HTERT RPE-1 (cell line): ENCODE measurements around the gene KIAA1328.

Source experiments
- in situ Hi-C: fragments of 300-500 bp; cut with MboI; formaldehyde crosslinking; loops from 4 replicates; pipeline ENCODE4 v1.14.3; 2020; ENCODE audit warnings: low sequenced_read_pairs

Gene KIAA1328

DNA sequence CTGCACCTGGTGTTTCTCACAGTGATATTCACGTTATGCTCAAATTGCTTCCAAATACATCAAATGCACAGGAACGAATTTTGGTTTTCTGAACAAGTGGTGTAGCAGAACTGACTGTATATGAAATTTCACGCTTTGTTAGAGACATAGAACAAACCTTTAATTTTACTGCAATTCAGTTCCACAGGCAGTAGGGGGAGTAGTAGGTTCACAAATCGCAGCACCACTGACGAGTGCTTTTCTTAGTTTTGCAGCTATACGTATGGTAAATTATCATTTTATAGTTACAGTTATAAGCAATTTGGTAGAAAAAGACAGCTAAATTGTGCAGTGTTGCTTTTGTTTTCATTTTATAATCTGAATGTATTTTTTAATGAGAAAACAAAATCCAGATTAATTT, 113.3 kb downstream of the KIAA1328 start:
- in situ Hi-C loops = no loop called here

DNA sequence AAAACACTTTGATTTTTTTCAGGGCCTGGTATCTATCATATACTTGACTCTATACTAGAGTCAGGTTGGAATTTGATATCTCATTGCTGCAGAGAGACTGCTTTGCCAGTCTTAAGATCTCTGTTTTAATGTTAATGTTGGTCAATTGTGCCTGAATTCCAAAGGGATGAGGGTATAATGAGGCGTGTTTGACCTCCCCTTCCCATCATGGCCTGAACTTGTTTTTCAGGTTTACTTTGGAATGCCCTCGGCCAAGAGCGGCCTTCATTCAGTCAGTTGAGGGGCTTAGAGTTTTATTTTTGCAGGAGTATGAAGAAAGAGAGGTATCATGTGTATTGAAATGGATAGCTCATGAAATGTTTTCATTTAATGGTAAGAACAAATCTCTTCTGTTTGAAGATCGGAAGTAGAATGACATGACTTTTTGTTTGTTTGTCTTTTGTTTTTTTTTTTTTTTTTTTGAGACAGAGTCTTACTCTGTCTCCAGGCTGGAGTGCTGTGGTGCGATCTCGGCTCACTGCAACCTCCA, 119.0 kb downstream of the KIAA1328 start:
- in situ Hi-C loops = no loop called here

DNA sequence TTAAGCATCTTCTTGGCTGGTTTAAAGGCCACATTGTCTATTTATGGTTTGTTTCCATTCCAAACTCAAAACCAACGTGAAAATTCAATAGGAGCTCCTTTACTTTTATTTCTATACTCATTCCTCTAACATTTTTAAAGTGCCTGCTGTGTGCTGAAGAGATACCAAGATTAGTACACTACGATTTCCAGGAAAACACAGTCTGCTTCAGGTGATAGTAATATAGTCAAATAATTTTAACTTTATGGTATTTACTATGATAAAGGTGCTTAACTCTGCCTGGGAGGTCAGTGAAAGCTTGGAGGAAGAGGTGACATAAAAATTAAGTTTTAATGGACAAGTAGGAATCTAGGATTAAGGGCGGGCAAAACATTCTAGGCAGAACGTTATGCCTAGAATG, 121.4 kb downstream of the KIAA1328 start:
- in situ Hi-C loops = no loop called here

DNA sequence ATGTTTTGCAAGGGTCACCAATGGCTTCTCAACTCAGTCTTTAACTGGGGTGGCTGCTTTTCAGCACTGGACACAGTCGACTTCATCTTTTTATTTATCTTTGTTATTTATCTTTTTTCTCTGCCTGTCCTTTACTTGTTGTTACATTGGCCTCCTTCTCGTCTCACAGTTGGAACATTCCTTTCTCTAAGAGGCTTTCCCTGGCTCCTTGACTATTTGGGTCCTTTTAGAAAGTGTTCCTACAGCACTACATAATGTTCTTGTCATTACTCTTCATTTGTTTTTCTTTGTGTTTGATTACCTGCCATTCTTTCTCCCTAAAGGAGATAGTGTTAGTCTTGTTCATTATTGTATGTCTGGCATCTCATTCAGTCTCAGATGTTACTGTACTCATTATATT, 122.0 kb downstream of the KIAA1328 start:
- in situ Hi-C loops = no loop called here

- in situ Hi-C loops = no loop called here
Observed at GRCh38 chr18:36953047-36953446, 124.1 kb downstream of the KIAA1328 start.

DNA sequence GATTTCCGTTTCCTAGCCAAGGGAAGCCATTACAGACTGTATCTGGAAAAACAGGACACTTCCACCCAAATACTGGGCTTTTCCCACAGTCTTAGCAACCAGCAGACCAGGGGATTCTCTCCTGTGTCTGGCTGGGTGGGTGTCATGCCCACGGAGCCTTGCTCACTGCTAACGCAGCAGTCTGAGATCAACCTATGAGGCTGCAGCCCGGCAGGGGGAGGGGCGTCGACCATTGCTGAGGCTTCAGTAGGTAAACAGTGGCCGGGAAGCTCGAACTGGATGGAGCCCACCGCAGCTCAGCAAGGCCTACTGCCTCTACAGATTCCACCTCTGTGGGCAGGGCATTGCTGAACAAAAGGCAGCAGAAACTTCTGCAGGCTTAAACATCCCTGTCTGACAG, 131.1 kb downstream of the KIAA1328 start:
- in situ Hi-C loops = no loop called here

DNA sequence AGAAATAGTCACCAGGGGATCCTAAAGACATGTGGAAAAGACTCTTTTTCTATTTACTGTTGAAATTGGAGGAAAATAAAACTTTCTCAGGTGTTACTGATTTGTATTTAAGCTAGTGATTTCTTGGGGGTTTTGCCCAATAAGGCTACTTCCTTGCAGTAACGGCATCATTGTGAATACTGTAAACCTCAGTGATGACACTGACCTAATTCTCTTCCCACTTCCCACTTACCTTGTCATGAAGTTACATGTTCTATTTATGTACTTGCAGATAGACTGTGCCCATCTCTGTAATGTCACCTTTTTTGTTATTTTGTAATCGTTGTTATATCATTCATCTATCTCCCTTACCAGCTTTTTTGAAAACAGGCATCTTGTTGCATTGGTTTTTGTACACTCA, 134.5 kb downstream of the KIAA1328 start:
- in situ Hi-C loops = no loop called here

GRCh38 chr18:36974686-36975085, 145.8 kb downstream of the KIAA1328 start:
- in situ Hi-C loops = no loop called here

GRCh38 chr18:36977121-36977520, 148.2 kb downstream of the KIAA1328 start:
- in situ Hi-C loops = no loop called here

DNA sequence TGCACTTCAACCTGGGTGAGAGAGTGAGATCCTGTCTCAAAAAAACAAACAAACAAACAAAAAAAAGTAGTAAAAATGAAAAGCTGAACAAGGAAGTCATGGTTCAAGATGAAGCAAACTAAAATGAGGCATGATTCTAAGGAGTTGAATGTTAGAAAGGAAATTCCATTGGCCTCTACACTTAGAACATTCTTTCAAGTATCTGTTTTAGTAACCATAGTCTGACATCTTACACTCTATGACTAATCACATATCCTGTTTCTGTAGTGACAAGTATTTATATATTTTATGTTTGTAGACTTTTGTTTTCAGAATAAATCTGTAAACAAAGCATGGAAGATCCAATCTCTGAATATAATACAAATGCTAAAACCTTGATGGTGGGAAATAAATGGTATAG, 164.1 kb downstream of the KIAA1328 start:
- in situ Hi-C loops = no loop called here

GRCh38 chr18:37006742-37007141, 177.8 kb downstream of the KIAA1328 start:
- in situ Hi-C loops = no loop called here

- in situ Hi-C loops = no loop called here
Observed at GRCh38 chr18:37012452-37012851, 183.5 kb downstream of the KIAA1328 start.

DNA sequence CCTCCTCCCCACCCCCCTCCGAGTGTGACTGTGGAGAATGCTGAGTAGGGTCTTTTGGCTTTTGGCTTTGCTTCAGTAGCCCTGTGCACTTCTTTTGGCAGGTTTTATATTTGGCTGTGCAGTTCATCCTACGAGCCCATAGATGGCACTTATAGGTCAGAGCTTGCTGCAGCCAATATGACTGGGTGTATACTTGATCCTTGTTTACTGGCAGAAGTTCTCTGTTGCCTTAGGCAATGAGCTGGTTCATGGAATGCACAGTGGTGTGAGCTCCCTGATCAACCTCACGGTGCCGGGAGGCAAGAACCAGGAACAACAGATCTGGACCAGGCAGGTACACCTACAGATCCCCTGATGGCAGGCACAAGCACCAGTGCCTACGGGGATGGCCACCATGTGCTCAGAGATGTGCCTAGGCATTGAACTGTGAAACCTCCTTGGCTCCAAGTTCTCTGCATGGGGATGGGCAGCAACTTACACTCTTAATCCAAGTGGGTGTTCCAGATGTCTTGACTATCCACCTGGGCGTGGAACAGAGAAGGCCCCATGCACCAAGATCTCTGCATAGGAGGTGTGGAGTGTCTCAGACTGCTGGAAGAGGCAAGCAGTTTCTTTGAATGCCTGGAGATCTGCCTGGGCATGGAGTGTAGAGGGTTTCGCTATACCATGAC, 190.4 kb downstream of the KIAA1328 start:
- in situ Hi-C loops = no loop called here

GRCh38 chr18:37033419-37033818, 204.5 kb downstream of the KIAA1328 start:
- in situ Hi-C loops = no loop called here

DNA sequence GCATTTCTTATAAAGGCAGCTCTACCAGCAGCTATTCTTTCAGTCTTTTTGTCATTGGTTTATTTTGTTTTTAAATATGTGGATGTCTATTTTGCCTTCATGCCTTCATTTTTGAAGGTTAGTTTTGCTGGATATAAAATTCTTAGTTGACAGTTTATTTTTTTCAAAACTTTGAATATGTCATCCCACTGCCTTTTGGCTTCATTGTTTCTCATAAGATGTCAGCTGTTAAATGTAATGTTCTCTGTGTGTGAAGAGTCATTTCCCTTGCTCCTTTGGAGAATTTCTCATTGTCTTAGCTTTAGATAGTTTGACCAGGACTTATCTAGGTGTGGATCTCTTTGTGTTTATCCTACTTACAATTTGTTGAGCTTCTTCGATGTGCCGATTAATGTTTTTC, 213.5 kb downstream of the KIAA1328 start:
- in situ Hi-C loops = no loop called here

GRCh38 chr18:37055137-37055802, 226.3 kb downstream of the KIAA1328 start:
- in situ Hi-C loops = no loop called here

DNA sequence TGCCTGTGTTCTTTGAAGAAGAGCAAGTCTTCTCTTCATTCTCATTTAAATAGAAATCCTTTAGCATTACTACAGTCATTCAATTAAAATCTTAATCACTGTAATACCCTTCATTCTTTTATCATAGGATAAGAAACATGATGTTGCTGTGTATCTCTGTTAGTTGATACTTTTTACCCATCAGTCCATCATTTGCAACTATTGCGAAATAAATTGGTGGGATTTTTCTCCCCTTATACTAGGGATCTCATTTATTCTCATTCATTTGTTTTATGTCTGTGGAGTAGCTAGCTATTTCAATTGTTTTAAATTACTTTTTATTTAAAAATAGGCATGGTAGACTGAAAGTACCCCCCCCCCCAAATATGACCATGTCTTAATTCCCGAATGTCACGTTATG, 235.3 kb downstream of the KIAA1328 start:
- in situ Hi-C loops = no loop called here

- in situ Hi-C loops = no loop called here
Observed at GRCh38 chr18:37065254-37065653, 236.3 kb downstream of the KIAA1328 start.

DNA sequence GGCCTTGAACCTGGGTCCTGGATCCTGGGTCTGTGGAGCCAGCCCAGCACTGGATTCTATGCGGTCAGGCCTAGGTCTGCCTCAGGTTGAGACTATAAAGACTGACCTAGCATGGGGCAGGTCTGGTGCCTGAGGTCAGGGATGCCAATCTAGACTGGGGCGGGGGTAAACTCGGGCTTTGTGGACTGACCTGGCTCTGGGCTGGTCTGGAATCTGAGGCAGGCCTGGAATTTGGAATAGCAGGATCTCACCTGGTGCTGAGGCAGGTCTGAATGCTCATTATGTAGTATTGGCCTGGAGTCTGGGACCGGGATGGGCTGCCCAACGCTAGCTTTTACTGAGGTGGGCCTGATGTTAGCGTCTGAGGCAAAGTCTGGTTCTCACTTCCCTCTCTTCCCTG, 256.0 kb downstream of the KIAA1328 start:
- in situ Hi-C loops = no loop called here

- in situ Hi-C loops = no loop called here
Observed at GRCh38 chr18:37085362-37085761, 256.4 kb downstream of the KIAA1328 start.

GRCh38 chr18:37107748-37108522, 279.0 kb downstream of the KIAA1328 start:
- in situ Hi-C loops = no loop called here

DNA sequence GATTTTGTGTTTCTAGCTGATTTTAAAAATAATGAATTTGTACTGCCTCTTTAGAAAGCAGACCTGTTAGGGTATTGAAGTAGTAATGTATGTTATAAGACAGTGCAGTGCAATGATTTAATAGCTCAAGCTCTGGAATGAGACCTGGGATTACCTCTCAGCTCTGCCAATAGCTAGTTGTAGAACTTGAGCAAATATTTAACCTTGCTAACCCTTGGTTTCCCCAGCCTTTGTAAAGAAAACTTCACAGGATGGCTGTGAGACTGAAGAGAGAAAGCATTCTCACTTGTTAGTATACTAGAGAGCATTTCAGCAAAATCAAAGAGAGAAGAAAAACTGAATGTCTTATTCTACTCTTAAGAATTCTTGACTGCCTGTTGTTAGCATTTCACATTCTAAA, 293.9 kb downstream of the KIAA1328 start:
- in situ Hi-C loops = no loop called here
